HG03097 (cell line): ENCODE results near the gene SLC5A11.
"Not testable (repeated sequence)": the region's sequence is repeated elsewhere in the genome, so short reads cannot be mapped to it uniquely, and the experiment has no call there.

Experiments used
- ATAC-seq: cut with Tn5 transposase; IDR thresholded peaks from one replicate; pipeline ENCODE4 v1.9.1; 2021; ENCODE audit not compliant: unreplicated experiment, low FRiP score

The SLC5A11 gene

DNA sequence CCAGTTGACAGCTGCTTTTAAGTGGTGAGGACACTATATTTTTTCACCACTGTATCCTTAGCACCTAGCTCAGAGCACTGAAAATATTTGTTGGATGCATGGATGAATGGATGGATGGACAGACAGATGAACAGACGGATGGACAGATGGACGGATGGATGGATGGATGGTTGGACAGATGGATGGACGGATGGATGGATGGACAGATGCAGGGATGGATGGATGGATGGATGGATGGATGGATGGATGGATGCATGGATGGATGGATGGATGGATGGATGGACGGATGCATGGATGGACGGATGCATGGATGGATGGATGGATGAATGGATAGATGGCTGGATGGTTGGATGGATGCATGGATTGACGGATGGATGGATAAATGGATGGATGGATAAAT is 12.4 kb upstream of the SLC5A11 start:
- no peak for ATAC-seq

DNA sequence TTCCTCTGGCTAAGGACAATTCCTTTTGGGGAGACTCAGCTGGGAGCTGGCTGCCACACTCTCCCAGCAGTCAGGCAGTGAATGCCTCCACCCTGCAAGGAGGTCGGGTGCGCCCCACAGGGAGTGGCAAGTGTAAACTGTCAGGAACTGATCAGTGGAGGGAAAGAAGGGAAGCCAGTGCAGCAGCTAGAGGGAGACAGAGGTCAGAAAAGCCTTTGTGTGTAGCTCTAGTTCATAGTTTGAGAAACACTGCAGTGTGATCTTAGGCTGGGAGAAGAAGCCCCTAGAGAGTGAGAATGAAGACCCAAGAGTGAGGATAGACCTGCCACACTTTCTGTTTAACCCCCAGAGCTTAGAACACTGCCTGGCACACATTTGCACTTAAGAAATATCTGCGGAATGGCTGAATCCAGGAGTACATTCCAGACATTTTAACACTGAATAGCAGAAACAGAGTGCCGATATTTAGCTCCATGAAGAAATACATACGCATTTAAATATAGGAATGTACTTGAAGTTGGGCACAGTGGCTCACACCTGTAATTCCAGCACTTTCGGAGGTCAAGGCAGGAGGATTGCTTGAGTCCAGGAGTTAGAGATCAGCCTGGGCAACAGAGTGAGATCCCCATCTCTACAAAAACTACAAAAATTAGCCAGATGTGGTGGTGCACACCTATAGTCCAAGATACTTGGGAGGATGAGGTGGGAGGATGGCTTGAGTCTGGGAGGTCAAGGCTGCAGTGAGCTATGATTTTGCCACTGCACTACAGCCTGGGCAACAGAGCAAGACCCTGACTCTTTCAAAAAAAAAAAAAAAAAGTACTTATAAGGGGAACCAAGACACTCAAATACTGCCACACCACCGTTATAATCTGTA is 11.1 kb upstream of the SLC5A11 start:
- ATAC-seq: no peak

DNA sequence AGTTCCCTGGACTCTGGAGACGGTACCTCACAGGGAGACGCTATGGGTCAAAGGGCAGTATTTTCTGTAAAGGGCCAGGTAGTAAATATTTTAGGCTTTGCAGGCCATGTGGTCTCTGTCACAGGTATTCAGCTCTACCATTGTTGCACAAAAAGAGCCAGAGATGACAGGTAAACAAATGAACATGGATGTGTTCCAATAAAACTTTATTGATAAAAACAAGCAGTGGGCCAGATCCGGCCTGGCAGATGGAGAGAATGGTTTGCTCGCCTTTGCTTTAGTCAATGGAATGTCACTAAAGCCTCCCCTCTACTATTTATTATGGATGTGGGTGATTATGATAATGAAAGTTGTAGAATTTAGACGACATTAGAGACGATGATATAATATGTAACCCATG is 8.9 kb upstream of the SLC5A11 start:
- ATAC-seq: no peak

DNA sequence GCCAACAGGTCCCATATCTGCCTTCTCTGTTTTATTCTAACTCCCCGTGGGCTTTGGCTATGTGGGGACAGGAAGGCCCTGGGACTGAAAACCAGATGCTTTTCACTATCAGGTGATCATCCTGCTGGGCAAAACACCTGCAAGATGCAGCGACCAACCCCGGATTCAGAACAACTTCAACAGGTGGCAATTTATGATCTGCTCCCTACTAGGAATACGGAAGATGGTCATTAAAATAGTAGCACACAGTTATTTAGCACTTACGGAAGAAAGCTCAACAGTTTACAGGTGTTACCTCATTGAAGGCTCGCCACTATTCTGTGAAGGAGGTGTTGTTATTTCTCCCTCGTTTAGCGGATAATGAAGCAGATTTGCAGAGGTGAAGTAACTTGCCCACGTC is 7.8 kb upstream of the SLC5A11 start:
- no peak for ATAC-seq

DNA sequence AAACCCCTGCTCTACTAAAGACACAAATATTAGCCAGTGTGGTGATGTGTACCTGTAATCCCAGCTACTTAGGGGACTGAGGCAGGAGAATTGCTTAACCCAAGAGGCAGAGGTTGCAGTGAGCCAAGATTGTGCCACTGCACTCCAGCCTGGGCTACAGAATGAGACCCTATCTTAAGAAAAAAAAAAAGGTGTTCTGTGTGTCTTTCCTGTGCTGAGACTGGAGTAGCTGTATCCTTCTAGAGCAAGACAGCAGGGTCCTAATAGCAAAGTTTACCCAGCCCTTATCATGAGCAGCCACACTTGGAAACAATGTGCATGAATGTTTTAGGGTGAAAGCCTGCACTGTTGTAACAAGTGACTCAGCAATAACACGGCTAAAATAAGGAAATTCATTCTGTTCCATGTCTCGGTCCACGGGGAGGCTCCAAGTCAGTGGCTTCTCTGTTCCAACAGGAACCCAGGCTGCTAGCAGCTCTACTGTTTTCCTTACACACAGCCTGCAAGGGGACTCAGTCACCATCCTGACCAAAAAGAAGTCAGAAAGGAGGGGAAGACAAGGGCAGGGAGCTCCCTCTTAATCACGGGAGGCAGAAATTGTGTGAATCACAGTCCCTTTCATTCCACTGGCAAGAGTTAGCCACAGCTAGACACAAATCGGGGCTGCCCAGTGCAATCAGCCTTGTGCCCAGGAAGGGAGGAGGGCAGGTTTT is 7.1 kb upstream of the SLC5A11 start:
- no peak for ATAC-seq

DNA sequence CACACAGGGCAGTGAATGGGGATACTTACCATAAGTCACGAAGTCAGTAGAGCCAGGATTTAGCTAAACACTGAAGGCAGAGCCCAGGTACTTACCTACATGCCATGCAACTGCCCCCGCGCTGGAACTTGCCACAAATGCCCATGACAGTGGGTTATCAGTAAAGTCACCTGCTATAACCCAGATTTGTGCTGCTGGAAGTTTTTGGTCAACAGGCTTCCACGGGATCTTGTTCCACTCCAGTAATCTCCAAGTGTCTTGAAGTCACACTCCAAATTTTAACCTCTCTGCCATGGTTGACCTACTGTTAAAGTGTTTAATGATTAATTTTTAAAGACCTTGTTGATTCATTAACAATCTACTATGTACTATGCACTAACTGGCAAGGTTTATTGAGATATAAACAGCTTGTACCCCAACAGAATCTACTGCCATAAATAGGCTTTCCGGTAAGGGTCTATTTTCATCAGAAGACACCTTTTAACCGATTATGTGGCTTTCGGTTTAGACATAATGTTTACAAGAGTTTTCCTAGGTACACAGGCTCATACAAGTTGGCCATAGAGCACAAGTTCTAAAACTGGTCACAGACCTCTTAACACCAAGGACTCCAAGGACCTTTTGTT is 6.3 kb upstream of the SLC5A11 start:
- no peak for ATAC-seq

DNA sequence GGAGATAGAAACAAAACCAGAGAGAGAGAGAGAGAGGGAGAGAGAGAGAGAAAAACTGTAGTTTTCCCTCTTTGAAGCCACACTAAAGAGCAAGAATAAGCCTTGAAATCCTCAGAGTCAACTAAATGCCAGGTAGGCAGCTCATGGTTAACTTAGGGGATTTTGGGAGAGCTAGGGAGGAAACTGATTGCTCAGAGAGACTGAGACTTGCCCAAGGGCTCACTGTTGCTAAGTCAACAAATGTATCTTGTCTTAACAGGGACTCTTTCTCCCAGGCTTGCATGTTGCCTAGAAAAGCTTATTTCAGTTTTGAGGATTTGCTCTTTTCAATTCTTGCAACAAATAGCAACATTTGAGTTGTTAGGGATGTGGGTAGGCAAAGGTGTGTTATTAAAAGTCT is 4.5 kb upstream of the SLC5A11 start:
- ATAC-seq: no peak

GRCh38 chr16:24844101-24845030 is 1.4 kb upstream of the SLC5A11 start:
- no peak for ATAC-seq

DNA sequence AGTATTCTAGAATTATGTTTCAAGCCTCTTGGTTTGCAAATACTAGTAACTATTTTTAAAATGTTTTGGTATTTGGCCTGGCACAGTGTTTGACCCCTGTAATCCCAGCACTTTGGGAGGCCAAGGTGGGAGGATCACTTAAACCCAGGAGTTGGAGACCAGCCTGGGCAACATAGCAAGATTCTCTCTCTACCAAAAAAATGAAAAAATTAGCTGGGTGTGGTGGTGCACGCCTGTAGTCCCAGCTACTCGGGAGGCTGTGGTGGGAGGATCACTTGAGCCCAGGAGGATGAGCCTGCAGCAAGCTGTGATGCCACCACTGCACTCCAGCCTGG is 765 bp upstream of the SLC5A11 start:
- not testable (repeated sequence) for ATAC-seq

DNA sequence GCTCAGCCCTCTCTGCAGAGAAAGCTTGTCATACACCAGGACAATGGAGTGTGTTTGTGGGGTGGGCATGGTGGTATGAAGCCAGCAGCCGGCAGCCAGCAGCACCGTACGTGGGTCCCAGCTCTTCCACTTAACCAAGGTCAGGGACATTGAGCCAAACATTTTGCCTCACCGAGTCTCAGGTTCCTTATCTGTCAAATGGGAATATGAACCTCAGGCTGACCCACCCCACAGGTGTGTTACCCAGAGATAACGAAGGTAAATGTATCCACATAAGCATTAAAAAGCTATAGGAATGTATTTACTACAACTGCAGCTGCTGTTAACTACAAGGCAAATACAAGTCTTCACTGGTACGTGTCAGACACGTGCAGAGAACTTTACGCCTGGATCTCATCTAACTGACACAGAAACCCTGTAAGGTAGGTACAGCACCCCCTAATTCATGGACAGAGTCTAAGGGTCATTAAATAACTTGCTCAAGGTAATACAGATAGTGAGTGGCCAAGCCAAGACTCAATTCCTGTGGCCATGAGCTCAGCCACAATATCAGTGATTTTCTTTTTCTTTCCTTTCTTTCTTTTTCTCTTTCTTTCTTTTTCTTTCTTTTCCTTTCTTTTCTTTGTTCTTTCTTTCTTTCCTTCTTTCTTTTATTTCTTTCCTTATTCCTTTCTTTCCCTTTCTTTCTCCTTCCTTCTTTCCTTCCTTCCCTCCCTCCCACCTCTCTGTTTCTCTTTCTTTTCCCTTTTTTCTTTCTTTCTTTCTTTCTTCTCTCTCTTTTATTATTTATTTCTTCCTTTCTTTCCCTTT is 990 bp downstream of the SLC5A11 start:
- ATAC-seq: no peak

GRCh38 chr16:24847358-24847664 is 1.5 kb downstream of the SLC5A11 start:
- ATAC-seq: no peak

GRCh38 chr16:24848065-24848464 is 2.3 kb downstream of the SLC5A11 start:
- no peak for ATAC-seq

GRCh38 chr16:24849641-24850040 is 3.9 kb downstream of the SLC5A11 start:
- ATAC-seq: no peak

- ATAC-seq: no peak
Measured at GRCh38 chr16:24850289-24850938, 4.7 kb downstream of the SLC5A11 start.

DNA sequence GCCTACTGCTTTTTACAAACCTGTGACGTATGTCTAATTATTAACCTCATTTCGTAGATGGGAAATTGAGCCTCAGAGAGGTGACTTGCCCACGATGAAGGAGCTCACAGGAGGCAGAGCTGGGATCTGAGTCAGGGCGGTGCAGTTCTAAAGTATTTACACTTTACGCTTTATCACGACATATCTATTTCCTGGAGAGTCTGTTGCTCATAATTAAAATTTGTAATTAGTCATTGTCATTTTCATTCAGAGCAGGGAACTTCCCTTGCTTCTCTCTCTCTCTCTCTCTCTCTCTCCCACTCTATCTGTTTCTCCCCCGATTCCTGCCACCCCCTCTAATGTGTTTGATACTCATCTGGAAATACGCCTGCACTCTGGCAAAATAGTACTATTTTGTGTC is 5.9 kb downstream of the SLC5A11 start:
- no peak for ATAC-seq

DNA sequence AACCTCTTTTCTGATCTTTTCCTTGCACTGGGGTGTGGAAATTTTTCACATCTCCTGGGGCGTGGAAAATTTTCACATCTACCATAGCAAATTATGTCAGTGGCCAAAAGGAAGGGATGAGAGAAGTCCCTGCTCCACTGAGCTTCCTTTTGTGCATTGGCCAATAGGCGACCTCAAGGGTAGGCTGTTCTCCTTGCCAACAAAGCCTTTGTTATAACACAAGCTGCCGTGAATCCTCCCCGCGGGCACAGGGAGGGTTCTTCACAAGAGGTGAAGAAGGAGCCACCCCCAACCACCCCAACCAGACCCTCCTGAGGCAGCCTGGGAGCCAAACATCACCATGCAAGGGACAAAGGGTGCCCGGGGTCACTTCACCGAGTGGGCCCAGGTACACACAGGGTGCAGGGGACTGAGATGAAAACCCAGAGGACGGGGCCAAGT is 6.5 kb downstream of the SLC5A11 start:
- ATAC-seq: no peak

DNA sequence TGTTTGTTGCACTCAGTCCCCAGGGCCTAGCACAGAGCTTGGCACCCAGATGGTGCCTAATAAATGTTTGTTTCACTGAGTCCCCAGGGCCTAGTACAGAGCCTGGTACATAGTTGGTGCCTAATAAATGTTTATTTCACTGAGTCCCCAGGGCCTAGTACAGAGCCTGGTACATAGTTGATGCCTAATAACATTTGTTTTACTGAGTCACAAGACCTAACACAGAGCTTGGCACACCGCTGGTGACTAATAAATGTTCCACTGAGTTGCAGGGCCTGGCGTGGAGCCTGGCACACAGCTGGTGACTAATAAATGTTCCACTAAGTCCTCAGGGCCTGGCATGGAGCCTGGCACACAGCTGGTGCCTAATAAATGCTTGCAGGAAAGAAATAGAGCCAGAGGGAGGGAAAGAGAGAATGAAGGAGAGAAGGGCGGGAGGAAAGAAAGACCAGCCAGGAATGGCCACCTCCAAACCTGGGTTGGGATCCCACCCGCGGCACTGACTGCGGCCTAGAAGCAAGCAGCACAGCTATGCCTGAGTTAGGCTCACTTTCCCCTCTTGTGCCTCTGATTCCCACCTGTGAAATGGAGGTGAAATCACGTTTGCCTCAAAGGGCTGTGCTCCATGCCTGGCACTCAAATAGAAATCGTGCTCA is 7.5 kb downstream of the SLC5A11 start:
- ATAC-seq: no peak

- no peak for ATAC-seq
Measured at GRCh38 chr16:24853830-24854229, 8.1 kb downstream of the SLC5A11 start.

GRCh38 chr16:24854607-24855171 is 8.9 kb downstream of the SLC5A11 start:
- no peak for ATAC-seq
